Parathyroid adenoma (tissue), 2 donors: ENCODE measurements around the gene ZNF266.

Experiments
- H2AFZ ChIP-seq: fragments of 300-600 bp; sonication (generic); one replicate; pipeline ENCODE4 v1.7.0; 2017; ENCODE audit warnings: antibody characterized with exemption, mild to moderate bottlenecking
- H3K27ac ChIP-seq: fragments of 300-600 bp; sonication (generic); one replicate; pipeline ENCODE4 v1.7.0; 2017
- H3K27me3 ChIP-seq: fragments of 300-600 bp; sonication (generic); one replicate; pipeline ENCODE4 v1.7.0; 2017; ENCODE audit warnings: low read length; ENCODE audit not compliant: control insufficient read depth, insufficient read depth
- H3K36me3 ChIP-seq: fragments of 300-600 bp; sonication (generic); one replicate; pipeline ENCODE4 v1.7.0; 2017; ENCODE audit warnings: low read length; ENCODE audit not compliant: control insufficient read depth, insufficient read depth
- H3K4me1 ChIP-seq: fragments of 300-600 bp; sonication (generic); one replicate; pipeline ENCODE4 v1.7.0; 2017; ENCODE audit warnings: control low read depth
- H3K4me2 ChIP-seq: fragments of 300-600 bp; sonication (generic); one replicate; pipeline ENCODE4 v1.7.0; 2017; ENCODE audit warnings: low read length
- H3K4me3 ChIP-seq: fragments of 300-600 bp; sonication (generic); one replicate; pipeline ENCODE4 v1.7.0; 2017; ENCODE audit warnings: low read depth, low read length
- H3K79me2 ChIP-seq: fragments of 300-600 bp; sonication (generic); one replicate; pipeline ENCODE4 v1.7.0; 2017; ENCODE audit warnings: control low read depth
- H3K9ac ChIP-seq: fragments of 300-600 bp; sonication (generic); one replicate; pipeline ENCODE4 v1.7.0; 2017; ENCODE audit warnings: mild to moderate bottlenecking
- H3K9me3 ChIP-seq: fragments of 300-600 bp; sonication (generic); one replicate; pipeline ENCODE4 v1.7.0; 2017; ENCODE audit warnings: low read length; ENCODE audit not compliant: control insufficient read depth
- CTCF ChIP-seq: fragments of 300-600 bp; sonication (generic); IDR thresholded peaks from one replicate; pipeline ENCODE4 v1.7.0; 2017; ENCODE audit warnings: antibody characterized with exemption, mild to moderate bottlenecking
- donor health status: primary hyperparathyroidism.

Gene ZNF266

GRCh38 chr19:9435279-9436268, at the start of gene ZNF266:
Gene ZNF266, minus strand, starts transcription at chr19:9435573. Its CDS starts 15,484 bp downstream, at chr19:9420089.
- peak within 1 kb of the TSS; percentile 91 for H3K4me3 ChIP-seq
- H3K4me2 ChIP-seq, result peak within 1 kb of the TSS; percentile 74
- H2AFZ ChIP-seq, result peak within 1 kb of the TSS; percentile 96
- H3K9me3 ChIP-seq, result no peaks in the 10 kb centered on the region
- H3K4me1 ChIP-seq, result peaks cover 5% of the 10 kb centered on the region
- H3K36me3 ChIP-seq, result no peaks in the 10 kb centered on the region
- peak; percentile 88 for TF ChIP-seq CTCF
- no peaks in the 10 kb centered on the region for H3K27me3 ChIP-seq
- peak within 1 kb of the TSS; percentile 83 for H3K27ac ChIP-seq
- H3K79me2 ChIP-seq, result peaks cover 25% of the 10 kb centered on the region
- H3K9ac ChIP-seq, result peak within 1 kb of the TSS; percentile 57

GRCh38 chr19:9485140-9485539, 49.8 kb upstream of the ZNF266 start:
- Histone ChIP-seq H3K27me3 (no peaks in the 10 kb centered on the region), H3K9ac (no peak overlapping the region), H3K36me3 (no peaks in the 10 kb centered on the region), H3K27ac (no peak overlapping the region), H3K79me2 (no peaks in the 10 kb centered on the region), H3K4me3 (no peak overlapping the region), H3K9me3 (no peaks in the 10 kb centered on the region), H2AFZ (no peak overlapping the region), H3K4me2 (no peak overlapping the region), H3K4me1 (no peaks in the 10 kb centered on the region)
- no peak for TF ChIP-seq CTCF

- H3K27ac ChIP-seq, result no peak overlapping the region
- H3K4me1 ChIP-seq, result no peaks in the 10 kb centered on the region
- H2AFZ ChIP-seq, result no peak overlapping the region
- H3K4me3 ChIP-seq, result no peak overlapping the region
- H3K36me3 ChIP-seq, result no peaks in the 10 kb centered on the region
- no peaks in the 10 kb centered on the region for H3K27me3 ChIP-seq
- TF ChIP-seq CTCF, result no peak
- H3K79me2 ChIP-seq, result no peaks in the 10 kb centered on the region
- H3K9me3 ChIP-seq, result no peaks in the 10 kb centered on the region
- no peak overlapping the region for H3K4me2 ChIP-seq
- no peak overlapping the region for H3K9ac ChIP-seq
These were observed 39.6 kb upstream of the ZNF266 start for GRCh38 chr19:9474975-9475374.

GRCh38 chr19:9467161-9467560, 31.8 kb upstream of the ZNF266 start:
- Histone ChIP-seq H3K9me3 (no peaks in the 10 kb centered on the region), H3K4me3 (no peak overlapping the region), H3K4me2 (no peak overlapping the region), H3K4me1 (no peaks in the 10 kb centered on the region), H2AFZ (no peak overlapping the region), H3K9ac (no peak overlapping the region), H3K79me2 (no peaks in the 10 kb centered on the region), H3K27me3 (no peaks in the 10 kb centered on the region), H3K27ac (no peak overlapping the region), H3K36me3 (no peaks in the 10 kb centered on the region)
- TF ChIP-seq CTCF, result no peak
